ENCODE results near the gene TOMM20. TPM values are rescaled to one million over a fixed set of nuclear protein-coding genes. Genes with fewer than 3 reads are reported as not detected.

Gene TOMM20
- total RNA-seq, 1 experiment from 2014 or later: 184 TPM

DNA sequence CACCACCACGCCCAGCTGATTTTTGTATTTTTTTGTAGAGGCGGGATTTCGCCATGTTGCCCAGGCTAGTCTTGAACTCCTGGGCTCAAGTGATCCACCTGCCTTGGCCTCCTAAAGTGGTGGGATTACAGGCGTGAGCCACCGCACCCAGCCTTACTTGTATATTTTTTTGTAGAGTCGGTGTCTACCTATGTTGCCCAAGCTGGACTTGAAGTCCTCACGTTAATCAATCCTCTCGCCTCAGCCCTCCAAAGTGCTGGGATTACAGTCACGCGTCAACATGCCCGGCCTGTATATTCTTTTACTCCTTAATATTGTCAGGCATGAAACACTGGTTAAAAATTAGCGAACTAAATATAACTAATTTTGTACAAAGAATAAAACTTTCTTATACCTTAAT lies 5.5 kb upstream of the TOMM20 start (continued):
- TF ChIP-seq SP1 (CRISPR knock-in tag; conservative IDR thresholded peaks at IDR 0.05) (no peak), ZNF423 (CRISPR knock-in tag; IDR thresholded peaks at IDR 0.05) (no peak)
- TF ChIP-seq, protein P1, sequence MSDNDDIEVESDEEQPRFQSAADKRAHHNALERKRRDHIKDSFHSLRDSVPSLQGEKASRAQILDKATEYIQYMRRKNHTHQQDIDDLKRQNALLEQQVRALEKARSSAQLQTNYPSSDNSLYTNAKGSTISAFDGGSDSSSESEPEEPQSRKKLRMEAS (CRISPR knock-in tag; IDR thresholded peaks at IDR 0.05): no peak

DNA sequence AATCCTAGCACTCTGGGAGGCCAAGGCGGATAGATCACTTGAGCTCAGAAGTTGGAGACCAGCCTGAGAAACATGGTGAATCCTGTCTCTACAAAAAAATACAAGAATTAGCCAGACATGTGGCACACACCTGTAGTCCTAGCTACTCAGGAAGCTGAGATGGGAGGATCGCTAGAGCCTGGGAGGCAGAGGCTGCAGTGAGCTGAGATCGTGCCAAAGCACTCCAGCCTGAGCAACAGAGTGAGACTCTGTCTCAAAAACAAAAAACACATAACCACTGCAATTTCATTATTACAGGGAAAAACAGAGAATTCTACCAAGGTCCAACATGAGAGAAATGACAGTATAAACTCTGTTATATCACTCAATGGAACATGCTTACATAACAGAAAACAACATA lies 4.4 kb upstream of the TOMM20 start:
- H3K27me3 Mint-ChIP-seq (ENCODE audit: low read depth): no peaks in the 10 kb centered on the region
- ChIA-PET CTCF (no interaction called here), POLR2A (no interaction called here)
- peaks cover 52% of the 10 kb centered on the region for H3K36me3 Mint-ChIP-seq
- ATAC-seq (no peak), DNase-seq (ENCODE audit: low spot score) (no peak)
- TF ChIP-seq, protein P2, sequence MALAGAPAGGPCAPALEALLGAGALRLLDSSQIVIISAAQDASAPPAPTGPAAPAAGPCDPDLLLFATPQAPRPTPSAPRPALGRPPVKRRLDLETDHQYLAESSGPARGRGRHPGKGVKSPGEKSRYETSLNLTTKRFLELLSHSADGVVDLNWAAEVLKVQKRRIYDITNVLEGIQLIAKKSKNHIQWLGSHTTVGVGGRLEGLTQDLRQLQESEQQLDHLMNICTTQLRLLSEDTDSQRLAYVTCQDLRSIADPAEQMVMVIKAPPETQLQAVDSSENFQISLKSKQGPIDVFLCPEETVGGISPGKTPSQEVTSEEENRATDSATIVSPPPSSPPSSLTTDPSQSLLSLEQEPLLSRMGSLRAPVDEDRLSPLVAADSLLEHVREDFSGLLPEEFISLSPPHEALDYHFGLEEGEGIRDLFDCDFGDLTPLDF (CRISPR knock-in tag; IDR thresholded peaks at IDR 0.05): no peak
- TF ChIP-seq, protein P3, sequence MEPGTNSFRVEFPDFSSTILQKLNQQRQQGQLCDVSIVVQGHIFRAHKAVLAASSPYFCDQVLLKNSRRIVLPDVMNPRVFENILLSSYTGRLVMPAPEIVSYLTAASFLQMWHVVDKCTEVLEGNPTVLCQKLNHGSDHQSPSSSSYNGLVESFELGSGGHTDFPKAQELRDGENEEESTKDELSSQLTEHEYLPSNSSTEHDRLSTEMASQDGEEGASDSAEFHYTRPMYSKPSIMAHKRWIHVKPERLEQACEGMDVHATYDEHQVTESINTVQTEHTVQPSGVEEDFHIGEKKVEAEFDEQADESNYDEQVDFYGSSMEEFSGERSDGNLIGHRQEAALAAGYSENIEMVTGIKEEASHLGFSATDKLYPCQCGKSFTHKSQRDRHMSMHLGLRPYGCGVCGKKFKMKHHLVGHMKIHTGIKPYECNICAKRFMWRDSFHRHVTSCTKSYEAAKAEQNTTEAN (CRISPR knock-in tag; IDR thresholded peaks at IDR 0.05): no peak
- TF ChIP-seq, protein P4, sequence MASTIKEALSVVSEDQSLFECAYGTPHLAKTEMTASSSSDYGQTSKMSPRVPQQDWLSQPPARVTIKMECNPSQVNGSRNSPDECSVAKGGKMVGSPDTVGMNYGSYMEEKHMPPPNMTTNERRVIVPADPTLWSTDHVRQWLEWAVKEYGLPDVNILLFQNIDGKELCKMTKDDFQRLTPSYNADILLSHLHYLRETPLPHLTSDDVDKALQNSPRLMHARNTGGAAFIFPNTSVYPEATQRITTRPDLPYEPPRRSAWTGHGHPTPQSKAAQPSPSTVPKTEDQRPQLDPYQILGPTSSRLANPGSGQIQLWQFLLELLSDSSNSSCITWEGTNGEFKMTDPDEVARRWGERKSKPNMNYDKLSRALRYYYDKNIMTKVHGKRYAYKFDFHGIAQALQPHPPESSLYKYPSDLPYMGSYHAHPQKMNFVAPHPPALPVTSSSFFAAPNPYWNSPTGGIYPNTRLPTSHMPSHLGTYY (CRISPR knock-in tag; IDR thresholded peaks at IDR 0.05): no peak
- TF ChIP-seq, protein P5, sequence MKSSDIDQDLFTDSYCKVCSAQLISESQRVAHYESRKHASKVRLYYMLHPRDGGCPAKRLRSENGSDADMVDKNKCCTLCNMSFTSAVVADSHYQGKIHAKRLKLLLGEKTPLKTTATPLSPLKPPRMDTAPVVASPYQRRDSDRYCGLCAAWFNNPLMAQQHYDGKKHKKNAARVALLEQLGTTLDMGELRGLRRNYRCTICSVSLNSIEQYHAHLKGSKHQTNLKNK (CRISPR knock-in tag; IDR thresholded peaks at IDR 0.05): no peak
- TF ChIP-seq, protein P6, sequence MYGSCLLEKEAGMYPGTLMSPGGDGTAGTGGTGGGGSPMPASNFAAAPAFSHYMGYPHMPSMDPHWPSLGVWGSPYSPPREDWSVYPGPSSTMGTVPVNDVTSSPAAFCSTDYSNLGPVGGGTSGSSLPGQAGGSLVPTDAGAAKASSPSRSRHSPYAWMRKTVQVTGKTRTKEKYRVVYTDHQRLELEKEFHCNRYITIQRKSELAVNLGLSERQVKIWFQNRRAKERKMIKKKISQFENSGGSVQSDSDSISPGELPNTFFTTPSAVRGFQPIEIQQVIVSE (CRISPR knock-in tag; IDR thresholded peaks at IDR 0.05; ENCODE audit: borderline replicate concordance): no peak
- TF ChIP-seq, protein P7, sequence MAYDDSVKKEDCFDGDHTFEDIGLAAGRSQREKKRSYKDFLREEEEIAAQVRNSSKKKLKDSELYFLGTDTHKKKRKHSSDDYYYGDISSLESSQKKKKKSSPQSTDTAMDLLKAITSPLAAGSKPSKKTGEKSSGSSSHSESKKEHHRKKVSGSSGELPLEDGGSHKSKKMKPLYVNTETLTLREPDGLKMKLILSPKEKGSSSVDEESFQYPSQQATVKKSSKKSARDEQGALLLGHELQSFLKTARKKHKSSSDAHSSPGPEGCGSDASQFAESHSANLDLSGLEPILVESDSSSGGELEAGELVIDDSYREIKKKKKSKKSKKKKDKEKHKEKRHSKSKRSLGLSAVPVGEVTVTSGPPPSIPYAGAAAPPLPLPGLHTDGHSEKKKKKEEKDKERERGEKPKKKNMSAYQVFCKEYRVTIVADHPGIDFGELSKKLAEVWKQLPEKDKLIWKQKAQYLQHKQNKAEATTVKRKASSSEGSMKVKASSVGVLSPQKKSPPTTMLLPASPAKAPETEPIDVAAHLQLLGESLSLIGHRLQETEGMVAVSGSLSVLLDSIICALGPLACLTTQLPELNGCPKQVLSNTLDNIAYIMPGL (CRISPR knock-in tag; IDR thresholded peaks at IDR 0.05): no peak
- TF ChIP-seq TCF7 (CRISPR knock-in tag; IDR thresholded peaks at IDR 0.05; ENCODE audit: low read depth): no peak
- no peak for TF ChIP-seq RORB (CRISPR knock-in tag; IDR thresholded peaks at IDR 0.05)
- TF ChIP-seq ZNF219 (CRISPR knock-in tag; IDR thresholded peaks at IDR 0.05; ENCODE audit: borderline replicate concordance): no peak
- TF ChIP-seq, protein P8, sequence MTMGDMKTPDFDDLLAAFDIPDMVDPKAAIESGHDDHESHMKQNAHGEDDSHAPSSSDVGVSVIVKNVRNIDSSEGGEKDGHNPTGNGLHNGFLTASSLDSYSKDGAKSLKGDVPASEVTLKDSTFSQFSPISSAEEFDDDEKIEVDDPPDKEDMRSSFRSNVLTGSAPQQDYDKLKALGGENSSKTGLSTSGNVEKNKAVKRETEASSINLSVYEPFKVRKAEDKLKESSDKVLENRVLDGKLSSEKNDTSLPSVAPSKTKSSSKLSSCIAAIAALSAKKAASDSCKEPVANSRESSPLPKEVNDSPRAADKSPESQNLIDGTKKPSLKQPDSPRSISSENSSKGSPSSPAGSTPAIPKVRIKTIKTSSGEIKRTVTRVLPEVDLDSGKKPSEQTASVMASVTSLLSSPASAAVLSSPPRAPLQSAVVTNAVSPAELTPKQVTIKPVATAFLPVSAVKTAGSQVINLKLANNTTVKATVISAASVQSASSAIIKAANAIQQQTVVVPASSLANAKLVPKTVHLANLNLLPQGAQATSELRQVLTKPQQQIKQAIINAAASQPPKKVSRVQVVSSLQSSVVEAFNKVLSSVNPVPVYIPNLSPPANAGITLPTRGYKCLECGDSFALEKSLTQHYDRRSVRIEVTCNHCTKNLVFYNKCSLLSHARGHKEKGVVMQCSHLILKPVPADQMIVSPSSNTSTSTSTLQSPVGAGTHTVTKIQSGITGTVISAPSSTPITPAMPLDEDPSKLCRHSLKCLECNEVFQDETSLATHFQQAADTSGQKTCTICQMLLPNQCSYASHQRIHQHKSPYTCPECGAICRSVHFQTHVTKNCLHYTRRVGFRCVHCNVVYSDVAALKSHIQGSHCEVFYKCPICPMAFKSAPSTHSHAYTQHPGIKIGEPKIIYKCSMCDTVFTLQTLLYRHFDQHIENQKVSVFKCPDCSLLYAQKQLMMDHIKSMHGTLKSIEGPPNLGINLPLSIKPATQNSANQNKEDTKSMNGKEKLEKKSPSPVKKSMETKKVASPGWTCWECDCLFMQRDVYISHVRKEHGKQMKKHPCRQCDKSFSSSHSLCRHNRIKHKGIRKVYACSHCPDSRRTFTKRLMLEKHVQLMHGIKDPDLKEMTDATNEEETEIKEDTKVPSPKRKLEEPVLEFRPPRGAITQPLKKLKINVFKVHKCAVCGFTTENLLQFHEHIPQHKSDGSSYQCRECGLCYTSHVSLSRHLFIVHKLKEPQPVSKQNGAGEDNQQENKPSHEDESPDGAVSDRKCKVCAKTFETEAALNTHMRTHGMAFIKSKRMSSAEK (CRISPR knock-in tag; IDR thresholded peaks at IDR 0.05; ENCODE audit: borderline replicate concordance): no peak
- TF ChIP-seq FOXJ3 (CRISPR knock-in tag; IDR thresholded peaks at IDR 0.05; ENCODE audit: borderline replicate concordance): no peak
- no peak for TF ChIP-seq SP1 (CRISPR knock-in tag; conservative IDR thresholded peaks at IDR 0.05)
- no peak for TF ChIP-seq SMAD4 (CRISPR knock-in tag; IDR thresholded peaks at IDR 0.05)
- TF ChIP-seq, protein P9, sequence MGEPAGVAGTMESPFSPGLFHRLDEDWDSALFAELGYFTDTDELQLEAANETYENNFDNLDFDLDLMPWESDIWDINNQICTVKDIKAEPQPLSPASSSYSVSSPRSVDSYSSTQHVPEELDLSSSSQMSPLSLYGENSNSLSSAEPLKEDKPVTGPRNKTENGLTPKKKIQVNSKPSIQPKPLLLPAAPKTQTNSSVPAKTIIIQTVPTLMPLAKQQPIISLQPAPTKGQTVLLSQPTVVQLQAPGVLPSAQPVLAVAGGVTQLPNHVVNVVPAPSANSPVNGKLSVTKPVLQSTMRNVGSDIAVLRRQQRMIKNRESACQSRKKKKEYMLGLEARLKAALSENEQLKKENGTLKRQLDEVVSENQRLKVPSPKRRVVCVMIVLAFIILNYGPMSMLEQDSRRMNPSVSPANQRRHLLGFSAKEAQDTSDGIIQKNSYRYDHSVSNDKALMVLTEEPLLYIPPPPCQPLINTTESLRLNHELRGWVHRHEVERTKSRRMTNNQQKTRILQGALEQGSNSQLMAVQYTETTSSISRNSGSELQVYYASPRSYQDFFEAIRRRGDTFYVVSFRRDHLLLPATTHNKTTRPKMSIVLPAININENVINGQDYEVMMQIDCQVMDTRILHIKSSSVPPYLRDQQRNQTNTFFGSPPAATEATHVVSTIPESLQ (CRISPR knock-in tag; IDR thresholded peaks at IDR 0.05): no peak
- TF ChIP-seq ZNF121 (CRISPR knock-in tag; IDR thresholded peaks at IDR 0.05): no peak
- no peak overlapping the region for H3K4me3 Mint-ChIP-seq
- peaks cover 11% of the 10 kb centered on the region; the same call in 1 of the 2 replicates for H3K4me1 Mint-ChIP-seq
- peak overlapping the region; percentile 49; the same call in 1 of the 2 replicates for H3K27ac Mint-ChIP-seq
- H3K9me3 Mint-ChIP-seq: no peaks in the 10 kb centered on the region
